SH-SY5Y (cell line): Measurements from ENCODE around the gene PRKCZ.

Experiments used
- GATA2 ChIP-seq: IDR thresholded peaks from 2 replicates; pipeline ENCODE4 v1.6.1; 2011; ENCODE audit warnings: mild to moderate bottlenecking, low read depth, low read length
- GATA3 ChIP-seq: IDR thresholded peaks from 2 replicates; pipeline ENCODE4 v1.6.1; 2011; ENCODE audit warnings: low read depth, mild to moderate bottlenecking, low read length, moderate library complexity

- TF ChIP-seq GATA3 (no peak), GATA2 (no peak)
Observed at GRCh38 chr1:2210084-2210653, 160.0 kb downstream of the PRKCZ start.
